ENCODE measurements around the gene MSRB2. TPM values are rescaled to one million over a fixed set of nuclear protein-coding genes. Genes with fewer than 3 reads are reported as not detected.
A peak's percentile ranks its signal among the peaks of the same experiment; 100 is the strongest.

MSRB2 gene
- polyA plus RNA-seq (2013) = 14.5 TPM

- DNase-seq = peak; percentile 89 to 93 (median 89)
- peak within 1 kb of the TSS; percentile 62 to 87 (median 75) for H3K4me3 ChIP-seq (ENCODE audit: control insufficient read depth in 1 of 7, extremely low read depth in 1 of 7, insufficient read depth in 4 of 7, low read depth in 2 of 7, low read length in 6 of 7)
- POLR2A ChIA-PET = no interaction called here
- CTCF ChIA-PET = no interaction called here
- H3K27ac ChIP-seq (ENCODE audit: insufficient read depth in 1 of 2, low read depth in 1 of 2, low read length in 2 of 2, poor library complexity in 1 of 2, severe bottlenecking in 2 of 2) = peak within 1 kb of the TSS; percentile 47 to 75
- WGBS (ENCODE audit: insufficient coverage) = 0% methylated on average over 41 of the region's 50 CpGs
- peaks cover 0 to 6% (median 0%) of the 10 kb centered on the region in 4 experiments for H3K36me3 ChIP-seq (ENCODE audit: control insufficient read depth in 4 of 4, insufficient read depth in 4 of 4, low read length in 3 of 4)
- no peaks in the 10 kb centered on the region for H3K27me3 ChIP-seq (replicated peaks in 2 of 5; ENCODE audit: control insufficient read depth in 4 of 5, insufficient read depth in 5 of 5, low read length in 4 of 5)
- H3K4me1 ChIP-seq (ENCODE audit: control extremely low read depth in 1 of 4, control insufficient read depth in 4 of 4, insufficient read depth in 4 of 4, low read length in 3 of 4) = peaks cover 6 to 22% (median 16%) of the 10 kb centered on the region in 4 experiments
- peaks cover 0 to 4% (median 0%) of the 10 kb centered on the region in 5 experiments for H3K9me3 ChIP-seq (ENCODE audit: control extremely low read depth in 1 of 5, control insufficient read depth in 4 of 5, insufficient read depth in 2 of 5, low read depth in 1 of 5, low read length in 4 of 5)
Measured at GRCh38 chr10:23095404-23095965, at the start of gene MSRB2. TSS of gene MSRB2 (plus strand) at chr10:23095579. CDS start at chr10:23095609, 30 bp downstream.

DNA sequence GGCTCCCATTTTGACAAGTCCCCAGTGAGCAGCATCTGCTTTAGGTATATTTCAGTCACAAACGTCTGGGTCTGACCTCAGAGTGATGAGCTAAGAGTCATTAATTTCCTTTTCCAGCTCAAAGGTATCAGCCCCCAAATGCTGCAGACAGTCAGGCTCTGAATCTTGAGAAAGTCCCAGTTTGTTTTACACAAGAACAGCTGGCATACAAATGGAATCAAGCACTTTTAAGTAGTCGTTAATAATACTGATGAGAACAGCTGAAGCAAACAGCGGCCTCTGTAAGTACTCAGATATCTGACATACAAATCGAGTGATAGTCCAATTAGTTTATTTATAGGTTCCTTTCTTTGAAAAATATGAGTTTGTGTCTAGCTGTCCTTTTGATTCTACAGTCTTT is 49.4 kb upstream of the MSRB2 start:
- H3K27ac ChIP-seq (ENCODE audit: insufficient read depth in 1 of 2, low read depth in 1 of 2, low read length in 2 of 2, poor library complexity in 1 of 2, severe bottlenecking in 2 of 2) = no peak overlapping the region
- no peak overlapping the region for H3K4me3 ChIP-seq (ENCODE audit: control insufficient read depth in 1 of 7, extremely low read depth in 1 of 7, insufficient read depth in 4 of 7, low read depth in 2 of 7, low read length in 6 of 7)
- no peaks in the 10 kb centered on the region for H3K36me3 ChIP-seq (ENCODE audit: control insufficient read depth in 4 of 4, insufficient read depth in 4 of 4, low read length in 3 of 4)
- ChIA-PET CTCF (interaction anchor here (2.1 kb wide), 1 partner anchor 23 kb away, joined by 5 read pairs; no protein-coding TSS in a partner anchor), POLR2A (no interaction called here)
- H3K27me3 ChIP-seq (replicated peaks in 2 of 5; ENCODE audit: control insufficient read depth in 4 of 5, insufficient read depth in 5 of 5, low read length in 4 of 5) = peaks cover 0 to 2% (median 0%) of the 10 kb centered on the region in 5 experiments
- no peaks in the 10 kb centered on the region for H3K4me1 ChIP-seq (ENCODE audit: control extremely low read depth in 1 of 4, control insufficient read depth in 4 of 4, insufficient read depth in 4 of 4, low read length in 3 of 4)
- H3K9me3 ChIP-seq (ENCODE audit: control extremely low read depth in 1 of 5, control insufficient read depth in 4 of 5, insufficient read depth in 2 of 5, low read depth in 1 of 5, low read length in 4 of 5) = no peaks in the 10 kb centered on the region
- no peak for DNase-seq
- WGBS (ENCODE audit: insufficient coverage) = 87% methylated on average over 4 of the region's 4 CpGs

DNA sequence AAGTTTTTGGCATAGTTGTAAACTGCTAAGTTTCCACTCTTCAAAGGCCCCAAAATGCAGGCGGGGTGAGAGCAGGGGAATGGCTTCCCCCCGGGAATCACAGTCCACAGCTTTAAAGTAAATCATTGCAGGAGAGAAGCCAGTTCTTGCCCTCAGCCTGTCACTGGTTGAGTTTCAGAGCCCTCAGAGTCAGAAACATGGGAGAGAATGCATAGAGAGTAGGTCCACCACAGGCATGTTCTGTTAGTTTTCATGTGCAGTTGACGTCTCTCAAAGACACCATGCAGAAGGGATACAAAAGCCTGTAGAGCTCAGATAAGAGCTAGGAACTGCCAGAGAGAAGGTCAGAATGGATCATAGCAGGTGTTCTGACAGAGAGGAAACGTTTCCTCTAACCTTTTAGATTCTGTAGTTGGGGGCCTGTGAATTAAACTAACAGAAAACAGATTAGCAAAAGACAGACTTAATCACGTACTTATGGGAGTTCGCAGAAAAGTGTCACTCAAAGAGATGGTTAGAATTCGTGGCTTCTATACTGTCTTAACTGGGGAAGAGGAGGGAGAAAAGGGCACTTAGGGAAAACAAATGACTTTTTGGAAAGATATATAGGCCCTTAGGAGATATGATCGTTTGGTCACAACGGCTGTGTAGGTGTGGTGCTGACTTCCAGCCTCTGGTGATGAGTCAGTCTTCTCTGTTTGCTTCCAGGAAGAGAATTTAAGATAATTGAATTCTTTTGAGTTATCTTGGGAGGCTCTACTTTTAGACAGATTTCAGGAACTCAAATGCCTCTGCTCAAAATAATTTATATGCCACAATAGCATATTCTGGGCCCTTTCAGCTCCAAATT is 48.0 kb upstream of the MSRB2 start:
- 91% methylated on average over 6 of the region's 9 CpGs for WGBS (ENCODE audit: insufficient coverage)
- POLR2A ChIA-PET = no interaction called here
- CTCF ChIA-PET = interaction anchor here (2.1 kb wide), 1 partner anchor 21 kb away, joined by 5 read pairs; no protein-coding TSS in a partner anchor

GRCh38 chr10:23048191-23048590 is 47.2 kb upstream of the MSRB2 start:
- ChIA-PET POLR2A (no interaction called here), CTCF (no interaction called here)
- Histone ChIP-seq H3K4me1 (ENCODE audit: control extremely low read depth in 1 of 4, control insufficient read depth in 4 of 4, insufficient read depth in 4 of 4, low read length in 3 of 4) (no peaks in the 10 kb centered on the region), H3K36me3 (ENCODE audit: control insufficient read depth in 4 of 4, insufficient read depth in 4 of 4, low read length in 3 of 4) (no peaks in the 10 kb centered on the region), H3K27me3 (replicated peaks in 2 of 5; ENCODE audit: control insufficient read depth in 4 of 5, insufficient read depth in 5 of 5, low read length in 4 of 5) (peaks cover 0 to 2% (median 0%) of the 10 kb centered on the region in 5 experiments), H3K4me3 (ENCODE audit: control insufficient read depth in 1 of 7, extremely low read depth in 1 of 7, insufficient read depth in 4 of 7, low read depth in 2 of 7, low read length in 6 of 7) (no peak overlapping the region), H3K27ac (ENCODE audit: insufficient read depth in 1 of 2, low read depth in 1 of 2, low read length in 2 of 2, poor library complexity in 1 of 2, severe bottlenecking in 2 of 2) (no peak overlapping the region), H3K9me3 (ENCODE audit: control extremely low read depth in 1 of 5, control insufficient read depth in 4 of 5, insufficient read depth in 2 of 5, low read depth in 1 of 5, low read length in 4 of 5) (no peaks in the 10 kb centered on the region)
- DNase-seq = no peak
- 100% methylated on average over 3 of the region's 4 CpGs for WGBS (ENCODE audit: insufficient coverage)

More for the DNA sequence above, 48.0 kb upstream of the MSRB2 start:
- H3K4me3 ChIP-seq (ENCODE audit: control insufficient read depth in 1 of 7, extremely low read depth in 1 of 7, insufficient read depth in 4 of 7, low read depth in 2 of 7, low read length in 6 of 7) = no peak overlapping the region
- peaks cover 0 to 2% (median 0%) of the 10 kb centered on the region in 5 experiments for H3K27me3 ChIP-seq (replicated peaks in 2 of 5; ENCODE audit: control insufficient read depth in 4 of 5, insufficient read depth in 5 of 5, low read length in 4 of 5)
- peak overlapping the region in 1 of 2 experiments; percentile 31 for H3K27ac ChIP-seq (ENCODE audit: insufficient read depth in 1 of 2, low read depth in 1 of 2, low read length in 2 of 2, poor library complexity in 1 of 2, severe bottlenecking in 2 of 2)
- no peaks in the 10 kb centered on the region for H3K36me3 ChIP-seq (ENCODE audit: control insufficient read depth in 4 of 4, insufficient read depth in 4 of 4, low read length in 3 of 4)
- DNase-seq = no peak
- H3K9me3 ChIP-seq (ENCODE audit: control extremely low read depth in 1 of 5, control insufficient read depth in 4 of 5, insufficient read depth in 2 of 5, low read depth in 1 of 5, low read length in 4 of 5) = no peaks in the 10 kb centered on the region
- no peaks in the 10 kb centered on the region for H3K4me1 ChIP-seq (ENCODE audit: control extremely low read depth in 1 of 4, control insufficient read depth in 4 of 4, insufficient read depth in 4 of 4, low read length in 3 of 4)

DNA sequence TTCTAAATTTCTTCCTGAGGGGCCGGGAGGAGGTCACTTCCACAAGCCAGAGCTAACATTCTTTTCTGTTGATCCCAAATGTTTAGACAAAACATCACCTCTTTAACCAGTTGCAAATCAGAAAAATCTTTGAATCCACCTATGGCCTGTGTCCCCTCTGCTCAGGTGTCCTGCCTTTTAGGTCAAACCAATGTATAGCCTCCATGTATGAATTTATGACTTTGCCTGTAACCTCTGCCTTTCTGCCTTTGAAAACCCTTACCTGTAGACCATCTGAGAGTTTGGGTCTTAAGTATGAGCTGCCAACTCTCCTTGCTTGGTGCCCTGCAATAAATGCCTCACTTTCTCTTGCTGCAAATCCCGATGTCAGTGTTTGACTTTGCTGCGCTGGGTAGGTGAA is 44.1 kb upstream of the MSRB2 start:
- 96% methylated on average over 3 of the region's 3 CpGs for WGBS (ENCODE audit: insufficient coverage)
- ChIA-PET CTCF (no interaction called here), POLR2A (no interaction called here)
- H3K4me1 ChIP-seq (ENCODE audit: control extremely low read depth in 1 of 4, control insufficient read depth in 4 of 4, insufficient read depth in 4 of 4, low read length in 3 of 4) = no peaks in the 10 kb centered on the region
- no peak overlapping the region for H3K4me3 ChIP-seq (ENCODE audit: control insufficient read depth in 1 of 7, extremely low read depth in 1 of 7, insufficient read depth in 4 of 7, low read depth in 2 of 7, low read length in 6 of 7)
- no peaks in the 10 kb centered on the region for H3K9me3 ChIP-seq (ENCODE audit: control extremely low read depth in 1 of 5, control insufficient read depth in 4 of 5, insufficient read depth in 2 of 5, low read depth in 1 of 5, low read length in 4 of 5)
- DNase-seq = no peak
- H3K27me3 ChIP-seq (replicated peaks in 2 of 5; ENCODE audit: control insufficient read depth in 4 of 5, insufficient read depth in 5 of 5, low read length in 4 of 5) = no peaks in the 10 kb centered on the region
- H3K27ac ChIP-seq (ENCODE audit: insufficient read depth in 1 of 2, low read depth in 1 of 2, low read length in 2 of 2, poor library complexity in 1 of 2, severe bottlenecking in 2 of 2) = no peak overlapping the region
- H3K36me3 ChIP-seq (ENCODE audit: control insufficient read depth in 4 of 4, insufficient read depth in 4 of 4, low read length in 3 of 4) = no peaks in the 10 kb centered on the region

GRCh38 chr10:23051855-23052331 is 43.5 kb upstream of the MSRB2 start:
- H3K4me1 ChIP-seq (ENCODE audit: control extremely low read depth in 1 of 4, control insufficient read depth in 4 of 4, insufficient read depth in 4 of 4, low read length in 3 of 4) = no peaks in the 10 kb centered on the region
- no peaks in the 10 kb centered on the region for H3K27me3 ChIP-seq (replicated peaks in 2 of 5; ENCODE audit: control insufficient read depth in 4 of 5, insufficient read depth in 5 of 5, low read length in 4 of 5)
- H3K4me3 ChIP-seq (ENCODE audit: control insufficient read depth in 1 of 7, extremely low read depth in 1 of 7, insufficient read depth in 4 of 7, low read depth in 2 of 7, low read length in 6 of 7) = no peak overlapping the region
- DNase-seq = no peak
- H3K36me3 ChIP-seq (ENCODE audit: control insufficient read depth in 4 of 4, insufficient read depth in 4 of 4, low read length in 3 of 4) = no peaks in the 10 kb centered on the region
- ChIA-PET CTCF (no interaction called here), POLR2A (no interaction called here)
- H3K9me3 ChIP-seq (ENCODE audit: control extremely low read depth in 1 of 5, control insufficient read depth in 4 of 5, insufficient read depth in 2 of 5, low read depth in 1 of 5, low read length in 4 of 5) = no peaks in the 10 kb centered on the region
- H3K27ac ChIP-seq (ENCODE audit: insufficient read depth in 1 of 2, low read depth in 1 of 2, low read length in 2 of 2, poor library complexity in 1 of 2, severe bottlenecking in 2 of 2) = no peak overlapping the region
- WGBS (ENCODE audit: insufficient coverage) = 100% methylated on average over 2 of the region's 5 CpGs

DNA sequence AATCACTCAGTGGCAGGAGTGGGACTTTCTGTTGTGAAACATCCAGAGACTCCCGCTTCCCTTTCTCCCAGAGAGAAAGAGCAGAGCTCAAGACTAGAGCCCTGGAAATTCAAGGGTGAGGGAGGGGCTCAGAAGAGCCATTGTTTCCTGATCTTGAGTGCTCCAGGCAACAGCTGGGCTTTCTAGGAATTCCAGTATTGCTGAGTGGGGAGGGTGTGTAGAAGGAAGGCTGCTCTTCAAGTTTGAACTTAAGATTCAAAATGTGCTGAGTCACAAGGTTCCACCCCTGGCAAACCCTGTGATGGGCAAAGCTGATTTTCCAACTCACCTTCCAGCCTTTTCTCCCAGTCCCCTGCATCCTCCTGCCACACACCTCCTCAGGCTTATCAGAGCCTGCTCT is 42.3 kb upstream of the MSRB2 start:
- peak in 1 of 3 donors; percentile 3 for DNase-seq
- H3K36me3 ChIP-seq (ENCODE audit: control insufficient read depth in 4 of 4, insufficient read depth in 4 of 4, low read length in 3 of 4) = no peaks in the 10 kb centered on the region
- ChIA-PET POLR2A (no interaction called here), CTCF (no interaction called here)
- H3K4me3 ChIP-seq (ENCODE audit: control insufficient read depth in 1 of 7, extremely low read depth in 1 of 7, insufficient read depth in 4 of 7, low read depth in 2 of 7, low read length in 6 of 7) = no peak overlapping the region
- H3K4me1 ChIP-seq (ENCODE audit: control extremely low read depth in 1 of 4, control insufficient read depth in 4 of 4, insufficient read depth in 4 of 4, low read length in 3 of 4) = no peaks in the 10 kb centered on the region
- WGBS (ENCODE audit: insufficient coverage) = 100% methylated on average over 1 of the region's 1 CpG
- no peaks in the 10 kb centered on the region for H3K9me3 ChIP-seq (ENCODE audit: control extremely low read depth in 1 of 5, control insufficient read depth in 4 of 5, insufficient read depth in 2 of 5, low read depth in 1 of 5, low read length in 4 of 5)
- no peak overlapping the region for H3K27ac ChIP-seq (ENCODE audit: insufficient read depth in 1 of 2, low read depth in 1 of 2, low read length in 2 of 2, poor library complexity in 1 of 2, severe bottlenecking in 2 of 2)
- no peaks in the 10 kb centered on the region for H3K27me3 ChIP-seq (replicated peaks in 2 of 5; ENCODE audit: control insufficient read depth in 4 of 5, insufficient read depth in 5 of 5, low read length in 4 of 5)

Data from common myeloid progenitor, CD34-positive (primary cell).